ENCODE data around the gene NEMP1. TPM values are rescaled to one million over a fixed set of nuclear protein-coding genes. Genes with fewer than 3 reads are reported as not detected.

Gene NEMP1
- polyA plus RNA-seq, 1 donor from 2014 or later, result 6.8 TPM

GRCh38 chr12:57091638-57092528 lies 13.3 kb upstream of the NEMP1 start:
- no peak overlapping the region for H3K4me3 ChIP-seq (ENCODE audit: low read length)
- H2AFZ ChIP-seq (ENCODE audit: low read depth, low read length), result no peak overlapping the region
- H3K27me3 ChIP-seq (ENCODE audit: insufficient read depth, low read depth, low read length), result peaks cover 12% of the 10 kb centered on the region
- H3K36me3 ChIP-seq (ENCODE audit: insufficient read depth, low read length), result no peaks in the 10 kb centered on the region
- H3F3A ChIP-seq (ENCODE audit: insufficient read depth, low read length, poor library complexity, severe bottlenecking), result peaks cover 4% of the 10 kb centered on the region
- no peak overlapping the region for H3K9ac ChIP-seq (ENCODE audit: low read length)
- no peak overlapping the region for H3K27ac ChIP-seq (ENCODE audit: low read length)
- no peaks in the 10 kb centered on the region for H3K9me3 ChIP-seq (ENCODE audit: low read length)
- no peak for TF ChIP-seq EZH2 (IDR thresholded peaks at IDR 0.05; ENCODE audit: borderline replicate concordance, insufficient read depth, low read length, poor library complexity, severe bottlenecking)
- no peak for TF ChIP-seq TAF1 (IDR thresholded peaks at IDR 0.05; ENCODE audit: low read depth)
- no peak for TF ChIP-seq EP300 (conservative IDR thresholded peaks at IDR 0.05; ENCODE audit: poor library complexity, severe bottlenecking)
- TF ChIP-seq REST (IDR thresholded peaks at IDR 0.05; ENCODE audit: borderline replicate concordance), result no peak
- no peak for TF ChIP-seq SMC3 (conservative IDR thresholded peaks at IDR 0.05; ENCODE audit: poor library complexity)
- no peak for TF ChIP-seq MXI1 (conservative IDR thresholded peaks at IDR 0.05; ENCODE audit: poor library complexity, severe bottlenecking)
- no peak for TF ChIP-seq POLR2AphosphoS5 (IDR thresholded peaks at IDR 0.05)
- no peak for TF ChIP-seq RAD21 (conservative IDR thresholded peaks at IDR 0.05)
- TF ChIP-seq CTCF (IDR thresholded peaks at IDR 0.05; ENCODE audit: poor library complexity, severe bottlenecking), result no peak
- peaks cover 17% of the 10 kb centered on the region for H3K79me2 ChIP-seq (replicated peaks; ENCODE audit: insufficient read depth, low read length)
- H4K20me1 ChIP-seq (ENCODE audit: insufficient read depth), result no peaks in the 10 kb centered on the region
- no peaks in the 10 kb centered on the region for H3K9me2 ChIP-seq (ENCODE audit: insufficient read depth, low read length)
- H3K4me2 ChIP-seq (ENCODE audit: low read length), result no peak overlapping the region

- H3K79me2 ChIP-seq (replicated peaks; ENCODE audit: insufficient read depth, low read length), result peaks cover 17% of the 10 kb centered on the region
- H2AFZ ChIP-seq (ENCODE audit: low read depth, low read length), result no peak overlapping the region
- H3K9ac ChIP-seq (ENCODE audit: low read length), result no peak overlapping the region
- peak overlapping the region; percentile 55 for H3K4me2 ChIP-seq (ENCODE audit: low read length)
- TF ChIP-seq EP300 (conservative IDR thresholded peaks at IDR 0.05; ENCODE audit: poor library complexity, severe bottlenecking), result no peak
- no peaks in the 10 kb centered on the region for H4K20me1 ChIP-seq (ENCODE audit: insufficient read depth)
- no peaks in the 10 kb centered on the region for H3K9me2 ChIP-seq (ENCODE audit: insufficient read depth, low read length)
- no peak overlapping the region for H3K27ac ChIP-seq (ENCODE audit: low read length)
- H3K9me3 ChIP-seq (ENCODE audit: low read length), result no peaks in the 10 kb centered on the region
- H3K4me3 ChIP-seq (ENCODE audit: low read length), result peak overlapping the region; percentile 91
- H3K27me3 ChIP-seq (ENCODE audit: insufficient read depth, low read depth, low read length), result peaks cover 12% of the 10 kb centered on the region
- H3F3A ChIP-seq (ENCODE audit: insufficient read depth, low read length, poor library complexity, severe bottlenecking), result peaks cover 4% of the 10 kb centered on the region
- no peaks in the 10 kb centered on the region for H3K36me3 ChIP-seq (ENCODE audit: insufficient read depth, low read length)
These were observed 12.5 kb upstream of the NEMP1 start for GRCh38 chr12:57090924-57091637.
